ENCODE measurements around the gene NSD2.
A peak's percentile ranks its signal among the peaks of the same experiment; 100 is the strongest.

The NSD2 gene

GRCh38 chr4:1846580-1846979 lies 24.6 kb upstream of the NSD2 start:
- Histone ChIP-seq H4K20me1 (ENCODE audit: insufficient read depth, low read length) (peaks cover 24% of the 10 kb centered on the region), H3K4me3 (ENCODE audit: low read length) (no peak overlapping the region), H3K9me3 (ENCODE audit: insufficient read depth, low read length) (no peaks in the 10 kb centered on the region), H3K27ac (ENCODE audit: low read length) (peak overlapping the region; percentile 23; the same call in 1 of the 2 replicates), H3K4me1 (ENCODE audit: low read length) (peaks cover 6% of the 10 kb centered on the region), H3K27me3 (ENCODE audit: low read depth, low read length) (no peaks in the 10 kb centered on the region), H2AFZ (ENCODE audit: low read depth, low read length) (no peak overlapping the region), H3K79me2 (ENCODE audit: low read length) (peaks cover 73% of the 10 kb centered on the region), H3K4me2 (ENCODE audit: low read length) (no peak overlapping the region), H3K36me3 (replicated peaks; ENCODE audit: low read depth, low read length) (peaks cover 13% of the 10 kb centered on the region), H3K9ac (ENCODE audit: low read length) (no peak overlapping the region)
- no peak for TF ChIP-seq CTCF (IDR thresholded peaks at IDR 0.05; ENCODE audit: low read depth, low read length)
- no peak for TF ChIP-seq EZH2phosphoT487 (IDR thresholded peaks at IDR 0.05; ENCODE audit: low read depth)

GRCh38 chr4:1850276-1850675 lies 20.9 kb upstream of the NSD2 start:
- Histone ChIP-seq H3K9ac (ENCODE audit: low read length) (no peak overlapping the region), H4K20me1 (ENCODE audit: insufficient read depth, low read length) (peaks cover 21% of the 10 kb centered on the region), H3K27me3 (ENCODE audit: low read depth, low read length) (no peaks in the 10 kb centered on the region), H3K36me3 (replicated peaks; ENCODE audit: low read depth, low read length) (peaks cover 12% of the 10 kb centered on the region), H3K4me2 (ENCODE audit: low read length) (no peak overlapping the region), H2AFZ (ENCODE audit: low read depth, low read length) (no peak overlapping the region), H3K27ac (ENCODE audit: low read length) (no peak overlapping the region), H3K79me2 (ENCODE audit: low read length) (peaks cover 80% of the 10 kb centered on the region), H3K4me3 (ENCODE audit: low read length) (no peak overlapping the region), H3K4me1 (ENCODE audit: low read length) (peaks cover 12% of the 10 kb centered on the region), H3K9me3 (ENCODE audit: insufficient read depth, low read length) (no peaks in the 10 kb centered on the region)
- TF ChIP-seq CTCF (IDR thresholded peaks at IDR 0.05; ENCODE audit: low read depth, low read length), result no peak
- no peak for TF ChIP-seq EZH2phosphoT487 (IDR thresholded peaks at IDR 0.05; ENCODE audit: low read depth)

GRCh38 chr4:1851160-1851559 lies 20.0 kb upstream of the NSD2 start:
- Histone ChIP-seq H3K36me3 (replicated peaks; ENCODE audit: low read depth, low read length) (peaks cover 12% of the 10 kb centered on the region), H3K27ac (ENCODE audit: low read length) (no peak overlapping the region), H2AFZ (ENCODE audit: low read depth, low read length) (no peak overlapping the region), H3K9ac (ENCODE audit: low read length) (no peak overlapping the region), H3K27me3 (ENCODE audit: low read depth, low read length) (no peaks in the 10 kb centered on the region), H3K9me3 (ENCODE audit: insufficient read depth, low read length) (no peaks in the 10 kb centered on the region), H4K20me1 (ENCODE audit: insufficient read depth, low read length) (peaks cover 21% of the 10 kb centered on the region), H3K79me2 (ENCODE audit: low read length) (peaks cover 82% of the 10 kb centered on the region), H3K4me3 (ENCODE audit: low read length) (no peak overlapping the region), H3K4me2 (ENCODE audit: low read length) (no peak overlapping the region), H3K4me1 (ENCODE audit: low read length) (peaks cover 12% of the 10 kb centered on the region)
- no peak for TF ChIP-seq EZH2phosphoT487 (IDR thresholded peaks at IDR 0.05; ENCODE audit: low read depth)
- no peak for TF ChIP-seq CTCF (IDR thresholded peaks at IDR 0.05; ENCODE audit: low read depth, low read length)

GRCh38 chr4:1851575-1852410 lies 19.4 kb upstream of the NSD2 start:
- H3K4me2 ChIP-seq (ENCODE audit: low read length), result no peak overlapping the region
- TF ChIP-seq EZH2phosphoT487 (IDR thresholded peaks at IDR 0.05; ENCODE audit: low read depth) (no peak), CTCF (IDR thresholded peaks at IDR 0.05; ENCODE audit: low read depth, low read length) (no peak)
- H3K9me3 ChIP-seq (ENCODE audit: insufficient read depth, low read length), result no peaks in the 10 kb centered on the region
- peaks cover 8% of the 10 kb centered on the region for H3K4me1 ChIP-seq (ENCODE audit: low read length)
- H3K36me3 ChIP-seq (replicated peaks; ENCODE audit: low read depth, low read length), result peaks cover 8% of the 10 kb centered on the region
- no peak overlapping the region for H3K9ac ChIP-seq (ENCODE audit: low read length)
- H3K79me2 ChIP-seq (ENCODE audit: low read length), result peaks cover 81% of the 10 kb centered on the region
- no peak overlapping the region for H3K4me3 ChIP-seq (ENCODE audit: low read length)
- peaks cover 21% of the 10 kb centered on the region for H4K20me1 ChIP-seq (ENCODE audit: insufficient read depth, low read length)
- no peaks in the 10 kb centered on the region for H3K27me3 ChIP-seq (ENCODE audit: low read depth, low read length)
- no peak overlapping the region for H3K27ac ChIP-seq (ENCODE audit: low read length)
- H2AFZ ChIP-seq (ENCODE audit: low read depth, low read length), result no peak overlapping the region
